Measurements from ENCODE around the gene ELOF1.

- no peak for TF ChIP-seq CEBPB (IDR thresholded peaks at IDR 0.05)
- TF ChIP-seq EGR1 (IDR thresholded peaks at IDR 0.05): no peak
Observed at GRCh38 chr19:11577451-11578257, 18.6 kb upstream of the ELOF1 start, which contains the start of gene ACP5.

Measured in Ishikawa (cell line).